Measurements from ENCODE around the gene TMEM30B.
"Not testable (repeated sequence)": the region's sequence is repeated elsewhere in the genome, so short reads cannot be mapped to it uniquely, and the experiment has no call there.

Gene TMEM30B

GRCh38 chr14:61281186-61281947, at the start of gene TMEM30B:
TMEM30B (minus strand) TSS chr14:61281338; CDS start chr14:61281147, 191 bp downstream.
- DNase-seq (ENCODE audit: low read depth) = peak; percentile 0

GRCh38 chr14:61330511-61330910, 49.4 kb upstream of the TMEM30B start:
- no peak for DNase-seq (ENCODE audit: low read depth)

GRCh38 chr14:61329478-61330051, 48.4 kb upstream of the TMEM30B start:
- DNase-seq (ENCODE audit: low read depth) = no peak

GRCh38 chr14:61328626-61329262, 47.6 kb upstream of the TMEM30B start:
- no peak for DNase-seq (ENCODE audit: low read depth)

- no peak for DNase-seq (ENCODE audit: low read depth)
These were observed 45.7 kb upstream of the TMEM30B start for GRCh38 chr14:61326847-61327246.

GRCh38 chr14:61326146-61326545, 45.0 kb upstream of the TMEM30B start:
- no peak for DNase-seq (ENCODE audit: low read depth)

GRCh38 chr14:61325166-61325565, 44.0 kb upstream of the TMEM30B start:
- no peak for DNase-seq (ENCODE audit: low read depth)

- DNase-seq (ENCODE audit: low read depth) = no peak
These were observed 42.8 kb upstream of the TMEM30B start for GRCh38 chr14:61323970-61324369.

GRCh38 chr14:61322799-61323290, 41.7 kb upstream of the TMEM30B start:
- DNase-seq (ENCODE audit: low read depth) = no peak

- DNase-seq (ENCODE audit: low read depth) = no peak
These were observed 41.1 kb upstream of the TMEM30B start for GRCh38 chr14:61322011-61322798.

GRCh38 chr14:61321385-61322010, 40.4 kb upstream of the TMEM30B start, which contains the start of gene PRKCH:
PRKCH (plus strand) TSS chr14:61321579; CDS start chr14:61322102, 523 bp downstream.
- peak; percentile 77 for DNase-seq (ENCODE audit: low read depth)

- DNase-seq (ENCODE audit: low read depth) = no peak
These were observed 39.8 kb upstream of the TMEM30B start for GRCh38 chr14:61320806-61321384.

GRCh38 chr14:61320170-61320569, 39.0 kb upstream of the TMEM30B start:
- DNase-seq (ENCODE audit: low read depth) = not testable (repeated sequence)

GRCh38 chr14:61319706-61320105, 38.6 kb upstream of the TMEM30B start:
- DNase-seq (ENCODE audit: low read depth) = no peak

- DNase-seq (ENCODE audit: low read depth) = no peak
These were observed 37.9 kb upstream of the TMEM30B start for GRCh38 chr14:61319086-61319485.

GRCh38 chr14:61315313-61315712, 34.2 kb upstream of the TMEM30B start:
- DNase-seq (ENCODE audit: low read depth) = no peak

GRCh38 chr14:61308701-61309100, 27.6 kb upstream of the TMEM30B start:
- not testable (repeated sequence) for DNase-seq (ENCODE audit: low read depth)

- DNase-seq (ENCODE audit: low read depth) = no peak
These were observed 27.1 kb upstream of the TMEM30B start for GRCh38 chr14:61308198-61308597.

- no peak for DNase-seq (ENCODE audit: low read depth)
These were observed 23.6 kb upstream of the TMEM30B start for GRCh38 chr14:61304688-61305087.

- DNase-seq (ENCODE audit: low read depth) = no peak
These were observed 19.6 kb upstream of the TMEM30B start for GRCh38 chr14:61300754-61301153.

GRCh38 chr14:61300209-61300608, 19.1 kb upstream of the TMEM30B start:
- DNase-seq (ENCODE audit: low read depth) = no peak

Data from activated gamma-delta T cell treated with anti-CD3 and anti-CD28 coated beads, Interleukin-2, amount 50 U/mL, for 16 hours (primary cell).